HG03196 (cell line): ENCODE results near the gene SNAP47.
A peak's percentile ranks its signal among the peaks of the same experiment; 100 is the strongest.
"Not testable (repeated sequence)": the region's sequence is repeated elsewhere in the genome, so short reads cannot be mapped to it uniquely, and the experiment has no call there.

Experiments
- ATAC-seq: cut with Tn5 transposase; IDR thresholded peaks from one replicate; pipeline ENCODE4 v1.9.1; 2021; ENCODE audit not compliant: unreplicated experiment

SNAP47 gene, protein sequence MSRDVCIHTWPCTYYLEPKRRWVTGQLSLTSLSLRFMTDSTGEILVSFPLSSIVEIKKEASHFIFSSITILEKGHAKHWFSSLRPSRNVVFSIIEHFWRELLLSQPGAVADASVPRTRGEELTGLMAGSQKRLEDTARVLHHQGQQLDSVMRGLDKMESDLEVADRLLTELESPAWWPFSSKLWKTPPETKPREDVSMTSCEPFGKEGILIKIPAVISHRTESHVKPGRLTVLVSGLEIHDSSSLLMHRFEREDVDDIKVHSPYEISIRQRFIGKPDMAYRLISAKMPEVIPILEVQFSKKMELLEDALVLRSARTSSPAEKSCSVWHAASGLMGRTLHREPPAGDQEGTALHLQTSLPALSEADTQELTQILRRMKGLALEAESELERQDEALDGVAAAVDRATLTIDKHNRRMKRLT

DNA sequence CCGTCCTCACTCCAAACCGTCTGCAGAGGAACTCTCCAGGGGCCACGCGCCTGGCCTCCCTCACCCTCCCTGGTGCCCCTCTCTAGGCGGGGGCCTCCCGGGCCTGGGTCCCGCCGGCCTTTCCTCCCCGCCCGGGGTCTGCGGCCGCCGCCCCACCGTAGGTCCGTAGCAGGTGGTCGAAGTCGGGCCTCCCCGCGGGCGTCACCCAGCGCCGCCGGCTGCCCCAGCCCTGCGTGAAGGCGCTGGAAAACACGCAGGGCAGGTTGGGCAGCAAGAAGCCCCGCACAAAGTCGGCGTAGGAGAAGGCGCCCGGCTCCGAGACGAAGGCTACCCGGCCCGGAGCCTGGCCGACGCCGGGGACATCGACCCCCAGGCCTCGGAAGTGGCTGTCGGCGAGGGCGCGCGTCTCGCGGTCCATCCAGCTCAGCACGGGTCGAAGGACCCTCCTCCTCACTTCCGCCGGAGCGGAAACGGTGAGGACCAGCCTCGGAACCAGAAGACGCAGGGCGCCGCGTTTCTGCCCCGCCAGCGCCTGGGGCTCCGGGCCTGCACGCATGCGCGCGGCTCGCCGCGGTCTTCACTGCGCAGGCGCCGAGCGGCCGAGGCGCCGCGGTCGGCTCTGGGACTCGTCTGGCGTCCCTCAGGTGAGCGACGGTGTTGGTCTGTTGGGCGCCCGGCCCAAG lies at the start of gene SNAP47, which contains the start of gene JMJD4:
Gene SNAP47, plus strand, starts transcription at position 580 of the 683 bp plus-strand sequence. CDS start 12,302 bp downstream, outside the sequence.
Gene JMJD4, minus strand, starts transcription at position 447 of the 683 bp plus-strand sequence. Its CDS starts 29 bp downstream, at position 418.
- peak; percentile 92 for ATAC-seq

DNA sequence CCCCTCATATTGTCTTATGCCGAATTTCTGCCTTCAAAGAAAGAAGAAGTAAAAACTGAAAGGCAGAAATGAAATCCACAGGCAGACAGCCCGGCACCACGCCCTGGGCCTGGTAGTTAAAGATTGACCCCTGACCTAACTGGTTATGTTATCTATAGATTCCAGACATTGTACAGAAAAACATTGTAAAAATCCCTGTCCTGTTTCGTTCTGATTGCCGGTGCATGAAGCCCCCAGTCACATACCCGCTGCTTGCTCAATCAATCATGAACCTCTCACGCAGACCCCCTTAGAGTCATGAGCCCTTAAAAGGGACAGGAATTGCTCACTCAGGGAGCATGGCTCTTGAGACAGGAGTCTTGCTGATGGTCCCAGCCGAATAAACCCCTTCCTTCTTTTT lies 49.4 kb upstream of the SNAP47 start:
- ATAC-seq: no peak

DNA sequence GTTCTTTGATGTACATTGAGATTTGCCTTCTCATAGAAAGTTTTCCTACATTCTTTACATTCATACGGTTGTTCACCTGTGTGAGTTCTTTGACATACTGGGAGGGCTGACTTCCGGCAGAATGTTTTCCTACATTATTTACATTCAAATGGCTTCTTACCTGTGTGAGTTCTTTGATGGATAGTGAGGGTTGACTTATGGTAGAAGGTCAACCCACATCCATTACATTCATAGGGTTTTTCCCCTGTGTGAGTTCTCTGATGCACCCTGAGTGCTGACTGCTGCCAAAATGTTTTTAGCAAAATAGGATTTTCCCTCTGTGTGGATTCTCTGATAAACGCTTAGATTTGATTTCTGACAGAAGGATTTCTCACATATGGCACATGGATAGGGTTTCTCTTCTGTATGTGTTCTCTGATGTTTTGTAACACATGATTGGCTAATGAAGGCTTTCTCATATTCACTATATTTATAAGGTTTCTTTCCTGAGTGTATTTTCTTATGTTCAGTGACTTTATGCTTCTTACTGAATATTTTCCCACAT lies 37.8 kb upstream of the SNAP47 start:
- no peak for ATAC-seq

GRCh38 chr1:227701631-227702030 lies 33.6 kb upstream of the SNAP47 start:
- not testable (repeated sequence) for ATAC-seq

DNA sequence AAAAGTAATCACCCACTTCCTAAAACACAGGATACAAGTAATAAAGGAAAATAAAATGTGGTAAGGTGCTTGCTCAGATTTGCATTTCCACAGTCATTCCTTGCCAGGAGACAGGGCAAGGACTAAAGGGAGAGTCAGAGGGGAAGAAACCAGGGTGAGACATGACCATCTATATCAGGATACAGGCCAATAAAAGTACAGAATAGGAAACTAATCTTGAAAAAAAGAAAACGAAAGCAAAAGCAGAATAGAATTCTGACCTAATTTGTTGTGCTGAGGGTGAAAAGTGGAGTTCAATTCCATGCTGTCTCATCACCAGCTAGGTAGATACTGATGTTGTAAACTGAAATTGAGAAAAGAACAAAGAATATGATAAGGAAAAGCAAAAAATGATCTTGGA lies 27.4 kb upstream of the SNAP47 start:
- no peak for ATAC-seq

DNA sequence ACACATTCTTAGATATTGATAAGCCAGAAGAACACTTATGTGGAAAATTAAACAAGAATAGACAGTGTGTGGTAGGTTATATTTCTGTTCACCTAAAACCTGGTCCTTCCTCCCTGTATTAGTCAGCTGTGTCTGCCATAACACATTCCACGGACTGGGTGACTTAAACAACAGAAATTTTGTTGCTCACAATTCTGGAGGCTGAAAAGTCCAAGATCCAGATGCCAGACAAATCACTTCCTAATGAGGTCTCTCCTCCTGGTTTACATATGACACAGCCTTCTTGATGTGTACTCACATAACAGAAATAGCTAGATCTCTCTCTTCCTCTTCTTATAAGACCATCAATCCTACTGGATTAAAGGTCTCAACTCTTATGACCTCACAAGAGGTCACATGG lies 25.8 kb upstream of the SNAP47 start:
- no peak for ATAC-seq

DNA sequence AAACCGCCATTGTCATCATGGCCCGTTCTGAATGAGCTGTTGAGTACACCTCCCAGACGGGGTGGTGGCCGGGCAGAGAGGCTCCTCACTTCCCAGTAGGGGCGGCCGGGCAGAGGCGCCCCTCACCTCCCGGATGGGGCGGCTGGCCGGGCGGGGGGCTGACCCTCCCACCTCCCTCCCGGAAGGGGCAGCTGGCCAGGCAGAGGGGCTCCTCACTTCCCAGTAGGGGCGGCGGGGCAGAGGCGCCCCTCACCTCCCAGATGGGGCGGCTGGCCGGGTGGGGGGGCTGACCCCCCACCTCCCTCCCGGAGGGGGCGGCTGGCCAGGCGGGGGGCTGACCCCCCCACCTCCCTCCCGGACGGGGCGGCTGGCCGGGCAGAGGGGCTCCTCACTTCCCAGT lies 24.8 kb upstream of the SNAP47 start:
- not testable (repeated sequence) for ATAC-seq

GRCh38 chr1:227712648-227713047 lies 22.6 kb upstream of the SNAP47 start:
- ATAC-seq: no peak

GRCh38 chr1:227718932-227719331 lies 16.3 kb upstream of the SNAP47 start:
- ATAC-seq: no peak

DNA sequence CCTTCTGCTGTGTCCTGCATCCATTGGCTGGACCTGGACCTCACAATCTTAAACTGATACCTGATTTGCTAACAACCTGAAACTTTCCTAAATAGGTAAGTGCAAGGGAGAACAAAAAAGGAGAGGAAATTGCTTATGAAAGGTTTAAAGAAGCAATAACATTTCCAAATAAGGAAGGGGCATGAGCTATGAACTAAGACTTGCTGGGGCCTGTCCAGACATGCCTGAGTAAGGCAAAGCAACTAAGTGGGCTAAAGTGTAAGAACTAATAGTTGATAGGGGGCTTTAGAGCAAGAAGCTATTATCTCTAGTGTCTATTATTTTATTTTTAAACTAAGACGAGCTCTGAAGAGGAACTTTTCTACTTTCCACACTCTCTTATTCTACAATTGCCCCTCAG lies 11.8 kb upstream of the SNAP47 start:
- ATAC-seq: no peak

DNA sequence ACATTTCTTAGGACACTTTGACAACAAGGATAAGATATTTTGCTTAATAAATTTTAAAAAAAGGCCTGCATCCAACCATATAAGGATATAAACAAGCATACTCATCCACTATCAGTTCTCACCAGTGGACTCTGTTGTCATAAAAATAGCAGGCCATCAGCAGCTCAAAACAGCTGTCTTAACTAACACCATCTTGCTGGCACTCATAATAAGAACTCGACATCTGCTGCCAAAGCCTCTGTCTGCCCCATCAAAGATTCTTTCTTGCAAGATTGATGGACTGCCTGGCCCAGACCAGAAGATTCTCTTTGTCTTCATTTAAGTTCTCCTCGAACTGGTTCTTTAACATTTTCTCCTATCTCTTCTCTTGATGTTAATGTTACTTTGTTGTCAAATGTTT lies 10.2 kb upstream of the SNAP47 start:
- ATAC-seq: no peak

GRCh38 chr1:227726318-227726717 lies 8.9 kb upstream of the SNAP47 start:
- no peak for ATAC-seq

DNA sequence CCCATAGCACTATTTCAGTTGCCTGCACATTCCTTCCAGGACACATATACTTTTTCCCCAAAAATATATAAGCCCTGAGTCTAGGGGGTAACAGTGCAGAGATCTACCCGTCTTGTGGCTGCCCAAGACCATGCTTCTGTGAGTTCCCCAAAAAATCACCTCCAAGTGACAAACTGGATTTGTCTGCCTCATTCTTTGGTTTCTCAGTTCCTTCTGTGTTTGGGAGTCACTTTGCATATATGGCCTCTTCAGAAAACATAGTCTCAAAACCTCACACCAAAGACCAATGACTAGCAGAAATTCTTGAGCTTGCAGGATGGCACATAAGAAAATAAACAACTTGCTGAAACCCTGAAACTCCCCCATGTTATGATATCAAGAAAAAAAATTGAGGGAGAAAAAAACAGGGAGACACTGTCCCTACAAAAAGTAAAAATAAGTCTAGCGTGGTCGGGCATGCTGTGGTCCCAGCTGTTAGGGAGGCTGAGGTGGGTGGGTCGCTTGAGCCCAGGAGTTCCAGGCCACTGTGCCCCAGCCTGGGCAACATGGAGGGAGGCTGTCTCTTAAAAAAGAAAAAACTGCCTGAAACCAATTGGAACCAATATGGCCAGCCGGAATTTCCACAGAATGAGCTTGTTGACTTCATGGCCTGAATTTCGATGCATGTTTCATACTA lies 8.2 kb upstream of the SNAP47 start:
- ATAC-seq: no peak

- ATAC-seq: no peak
Measured at GRCh38 chr1:227728059-227728891, 7.0 kb upstream of the SNAP47 start.

DNA sequence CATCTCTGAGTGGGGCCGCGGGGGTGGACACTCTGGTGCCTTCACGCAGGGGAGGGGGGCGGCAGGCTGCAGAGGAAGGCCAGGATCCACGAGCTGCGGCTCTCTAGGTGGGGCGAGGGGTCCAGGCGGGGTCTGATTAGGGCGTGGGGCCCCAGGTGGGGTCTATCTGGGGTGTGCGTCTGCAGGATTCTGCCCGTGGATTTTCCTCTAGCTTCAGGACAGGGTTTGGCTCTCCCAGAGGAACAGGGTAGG lies 6.4 kb upstream of the SNAP47 start:
- no peak for ATAC-seq

- no peak for ATAC-seq
Measured at GRCh38 chr1:227729144-227729880, 5.9 kb upstream of the SNAP47 start.

- ATAC-seq: no peak
Measured at GRCh38 chr1:227729881-227730629, 5.2 kb upstream of the SNAP47 start.

GRCh38 chr1:227730630-227731151 lies 4.5 kb upstream of the SNAP47 start:
- ATAC-seq: no peak

- ATAC-seq: no peak
Measured at GRCh38 chr1:227731241-227731677, 4.0 kb upstream of the SNAP47 start.
